NCI-H82 treated with DMSO at 0.1 percent for 48 hours (cell line): ENCODE results near the gene CAMKK2.
A peak's percentile ranks its signal among the peaks of the same experiment; 100 is the strongest.
"Not testable (repeated sequence)": the region's sequence is repeated elsewhere in the genome, so short reads cannot be mapped to it uniquely, and the experiment has no call there.

Experiments
- DNase-seq: peaks from one replicate; lab custom pipeline; 2025; ENCODE audit not compliant: unreplicated experiment; lab: John Stamatoyannopoulos, UW

The CAMKK2 gene

DNA sequence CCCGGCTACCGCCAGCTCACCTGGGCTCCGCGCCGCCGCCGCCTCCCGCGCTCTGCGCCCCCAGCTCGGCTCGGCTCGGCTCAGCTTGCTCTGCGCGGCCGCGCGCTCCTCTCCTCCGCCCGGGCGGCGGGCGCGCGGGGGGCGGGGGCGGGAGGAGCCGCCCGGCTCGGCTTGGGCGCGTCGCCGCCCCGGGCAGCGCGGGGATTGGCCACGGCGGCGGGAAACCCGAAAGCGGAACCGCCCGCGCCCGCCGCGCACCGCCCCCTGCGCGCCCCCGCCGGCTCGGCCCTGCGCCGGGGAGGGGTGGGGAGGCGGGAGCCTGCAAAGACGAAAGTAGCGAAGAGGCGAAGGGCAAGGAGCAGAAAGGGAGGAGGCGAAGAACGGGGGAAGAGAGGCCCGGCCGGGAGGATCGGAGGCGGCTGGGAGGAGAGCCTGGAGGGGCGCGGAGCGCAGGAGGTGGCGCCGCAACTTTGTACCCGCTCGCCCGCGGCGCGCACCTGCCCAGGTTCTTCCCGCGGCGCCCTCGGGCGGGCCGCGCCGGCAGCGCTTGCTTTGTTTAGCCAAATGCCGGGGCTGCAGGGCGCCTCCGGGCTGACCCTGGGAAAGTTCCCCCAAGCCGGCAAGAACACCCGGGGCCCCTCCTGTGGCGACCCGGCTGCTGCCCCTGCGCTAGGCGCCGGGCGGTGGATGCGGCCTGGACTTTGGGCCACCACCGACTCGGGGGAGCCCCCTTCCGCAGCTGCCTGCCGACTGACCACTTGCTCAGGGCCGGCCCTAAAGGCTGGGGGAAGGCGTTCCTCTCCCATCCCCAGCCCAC, at the start of gene CAMKK2:
Gene CAMKK2, minus strand, starts transcription at position 92 of the 817 bp plus-strand sequence. CDS start 22,183 bp downstream, outside the sequence.
- DNase-seq, result peak; percentile 44

DNA sequence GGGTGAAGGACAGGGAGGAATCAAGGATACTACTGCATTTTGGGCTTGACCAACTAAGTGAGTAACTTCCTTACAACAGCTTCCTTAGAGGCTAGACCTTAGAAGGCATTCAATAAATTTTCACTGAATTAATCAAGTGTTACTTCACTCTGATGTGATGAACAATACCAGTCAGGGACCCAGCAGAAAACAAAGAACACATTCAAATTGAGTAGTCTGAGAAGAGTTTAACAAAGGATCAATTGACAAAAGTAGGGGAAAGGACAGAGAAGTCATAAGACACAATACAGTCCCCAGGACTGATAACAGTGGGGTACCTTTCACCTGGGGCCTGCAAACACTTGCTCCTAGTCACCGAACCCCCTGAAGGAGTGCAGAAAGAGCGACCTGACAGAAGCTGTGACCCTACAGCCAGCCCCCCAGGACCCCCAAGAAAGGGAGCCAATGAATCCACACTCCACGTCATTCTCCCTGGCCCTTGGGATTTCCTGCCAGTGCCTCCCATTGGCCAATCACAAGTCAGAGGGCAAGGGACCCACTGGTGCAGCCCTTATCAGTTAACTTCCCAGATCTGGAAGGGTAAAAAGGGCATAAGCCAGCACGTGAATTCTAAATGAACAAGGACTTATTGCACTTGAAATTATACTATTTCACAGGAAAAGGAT, 48.8 kb upstream of the CAMKK2 start:
- DNase-seq, result no peak

DNA sequence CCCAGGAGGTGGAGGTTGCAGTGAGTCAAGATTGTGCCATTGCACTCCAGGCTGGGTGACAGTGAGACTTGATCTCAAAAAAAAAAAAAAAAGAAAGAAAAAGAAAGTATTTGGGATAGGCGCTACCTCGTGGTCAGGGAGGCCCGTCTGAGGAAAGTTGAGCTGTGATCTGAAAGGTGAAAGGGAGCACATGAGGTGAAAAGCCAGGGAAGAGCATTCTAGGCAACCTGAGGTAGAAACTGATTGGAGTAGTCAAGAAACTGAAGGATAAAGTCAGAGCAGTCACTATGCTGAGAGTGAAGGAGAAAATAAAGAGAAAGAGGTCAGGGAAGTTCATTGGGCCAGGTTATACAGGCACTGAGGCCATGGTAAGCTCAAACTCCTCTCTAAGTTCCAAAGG, 48.0 kb upstream of the CAMKK2 start:
- DNase-seq, result no peak

DNA sequence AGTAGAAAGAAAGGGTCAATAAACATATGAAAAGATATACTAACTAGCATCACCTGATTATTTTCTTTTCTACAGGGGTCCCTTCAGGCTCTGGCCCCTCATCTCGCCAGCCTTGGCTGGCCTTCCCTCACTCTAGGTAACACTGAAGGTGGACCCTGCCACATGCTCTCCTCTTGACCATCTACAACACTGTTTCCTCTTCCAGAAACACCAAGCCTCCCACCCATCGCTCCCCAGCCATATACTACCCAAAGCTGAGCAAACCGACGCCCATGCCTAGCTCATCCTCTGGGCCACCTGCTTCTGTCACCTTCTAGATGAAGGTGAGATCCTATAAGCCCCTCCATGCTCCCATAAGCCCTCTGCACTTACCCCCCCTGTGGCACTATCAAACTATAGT, 40.9 kb upstream of the CAMKK2 start:
- no peak for DNase-seq

DNA sequence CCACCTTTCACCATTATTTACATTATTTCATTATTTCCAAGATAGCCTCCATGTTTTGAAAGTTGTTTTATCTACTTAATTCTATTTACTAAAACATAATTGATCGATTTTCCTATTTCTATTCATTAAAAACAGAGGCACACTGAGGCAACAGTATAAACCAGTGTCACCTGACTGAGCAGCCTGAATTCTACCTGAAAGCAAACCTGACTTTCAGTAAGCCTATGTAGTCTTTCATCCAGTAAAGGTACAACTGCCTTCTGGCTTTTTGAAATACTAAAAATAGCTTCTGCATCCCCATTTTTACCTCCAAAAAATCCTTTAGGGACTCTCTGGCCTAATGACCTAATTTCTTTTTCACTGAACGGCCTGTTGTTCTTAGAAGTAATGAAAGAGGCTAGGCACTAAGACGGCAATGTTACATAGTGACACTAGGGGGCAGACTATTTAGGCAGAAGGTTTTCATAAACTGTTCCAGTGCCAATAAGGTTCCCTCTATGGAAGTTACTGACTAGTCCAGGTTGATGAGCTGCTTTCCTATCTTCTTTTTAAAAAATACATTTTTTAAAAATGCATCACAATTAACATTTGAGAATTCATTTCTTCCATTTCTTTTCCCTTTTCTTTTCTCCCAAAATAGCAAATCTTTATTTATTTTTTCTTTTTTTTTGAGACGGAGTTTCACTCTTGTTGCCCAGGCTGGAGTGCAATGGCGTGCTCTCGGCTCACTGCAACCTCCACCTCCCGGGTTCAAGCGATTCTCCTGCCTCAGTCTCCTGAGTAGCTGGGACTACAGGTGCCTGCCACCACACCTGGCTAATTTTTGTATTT, 38.2 kb upstream of the CAMKK2 start:
- DNase-seq, result peak; percentile 74

DNA sequence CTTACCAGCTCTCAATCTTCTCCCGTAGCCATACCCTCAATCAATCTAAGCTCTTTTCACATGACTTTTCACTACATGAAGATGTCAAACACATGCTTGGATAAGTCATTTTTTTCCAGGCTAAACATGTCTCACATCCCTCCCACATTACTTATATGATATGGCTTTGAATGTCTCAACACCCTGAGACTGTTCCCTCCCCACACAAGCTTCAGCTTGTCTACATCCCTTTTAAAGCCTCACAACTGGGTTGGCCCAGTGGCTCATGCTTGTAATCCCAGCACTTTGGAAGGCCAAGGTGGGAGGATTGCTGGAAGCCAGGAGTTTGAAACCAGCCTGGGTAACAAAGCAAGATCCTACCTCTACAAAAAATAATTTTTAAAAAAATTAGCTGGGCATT, 37.2 kb upstream of the CAMKK2 start:
- DNase-seq, result no peak

DNA sequence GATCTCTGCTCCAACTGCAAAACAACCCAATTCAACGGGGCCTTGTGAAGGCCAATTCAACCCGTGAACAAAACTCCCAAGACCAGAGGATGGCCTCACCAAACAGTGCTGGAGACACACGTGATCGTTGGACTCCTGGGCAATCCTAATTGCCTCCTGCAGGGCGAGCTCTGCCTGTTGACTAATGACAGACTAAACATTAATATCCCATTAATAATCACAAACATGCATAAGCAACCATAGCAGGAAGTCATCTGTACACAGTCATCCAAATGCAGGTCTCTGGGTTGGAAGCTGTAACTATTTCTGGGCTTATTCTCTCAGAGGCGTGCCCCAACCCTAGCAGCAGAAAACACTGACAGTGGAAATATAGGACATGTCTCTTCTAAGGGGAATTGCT, 34.7 kb upstream of the CAMKK2 start:
- DNase-seq, result no peak

DNA sequence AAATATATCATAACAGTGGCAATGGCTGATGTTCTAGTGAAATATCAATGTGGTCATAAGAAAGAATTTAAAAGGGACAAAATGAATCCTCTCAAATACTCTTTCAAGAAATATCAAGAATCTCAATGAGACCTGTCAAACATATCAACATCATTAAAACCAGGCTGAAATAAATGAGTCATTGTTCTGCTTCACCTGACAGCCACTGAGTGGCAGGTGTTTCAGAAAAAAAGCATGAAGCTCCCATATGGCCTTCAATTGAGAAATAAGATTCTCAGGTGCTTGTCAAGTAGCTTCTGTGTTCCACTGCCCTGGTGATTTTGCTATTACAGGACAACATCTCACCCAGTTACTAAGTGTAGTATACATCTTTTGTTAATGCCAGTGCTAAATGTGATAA, 34.2 kb upstream of the CAMKK2 start:
- no peak for DNase-seq

DNA sequence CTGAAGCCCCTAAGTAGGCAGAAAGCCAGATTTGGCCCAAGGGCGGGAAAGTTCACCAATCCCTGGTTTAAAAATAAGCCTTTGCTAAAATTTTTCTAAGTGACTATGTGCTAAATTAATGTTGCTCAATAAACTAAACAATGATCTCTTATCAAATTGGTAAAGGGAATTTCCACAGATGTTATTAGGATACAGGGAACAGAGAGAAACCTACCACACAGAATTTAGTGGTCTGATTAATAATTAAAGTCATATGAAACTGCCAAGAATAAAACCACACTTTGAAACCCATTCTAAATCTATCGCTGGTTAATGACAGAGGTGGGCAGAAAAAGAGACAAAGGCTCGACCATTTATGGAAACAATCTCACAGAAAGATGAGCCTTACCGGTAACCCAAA, 33.7 kb upstream of the CAMKK2 start:
- DNase-seq, result no peak

DNA sequence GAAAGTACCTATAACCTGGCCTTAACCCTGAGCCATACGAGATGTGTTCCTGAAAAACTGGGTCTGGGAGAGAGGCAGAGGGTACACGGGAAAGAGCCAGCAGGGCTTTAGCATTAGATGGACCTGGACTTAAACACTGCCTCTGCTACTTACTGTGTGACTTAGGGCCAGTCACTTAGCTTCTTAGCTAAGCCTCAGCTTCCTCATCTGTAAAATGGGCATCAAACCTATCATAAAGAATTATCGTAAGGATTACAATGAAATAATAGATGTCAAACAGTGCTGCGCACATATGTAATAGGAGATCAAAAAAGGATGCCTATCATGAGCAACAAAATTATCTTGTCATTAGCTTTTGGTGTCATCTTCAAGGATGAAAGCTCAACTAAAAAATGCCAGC, 32.1 kb upstream of the CAMKK2 start:
- no peak for DNase-seq

DNA sequence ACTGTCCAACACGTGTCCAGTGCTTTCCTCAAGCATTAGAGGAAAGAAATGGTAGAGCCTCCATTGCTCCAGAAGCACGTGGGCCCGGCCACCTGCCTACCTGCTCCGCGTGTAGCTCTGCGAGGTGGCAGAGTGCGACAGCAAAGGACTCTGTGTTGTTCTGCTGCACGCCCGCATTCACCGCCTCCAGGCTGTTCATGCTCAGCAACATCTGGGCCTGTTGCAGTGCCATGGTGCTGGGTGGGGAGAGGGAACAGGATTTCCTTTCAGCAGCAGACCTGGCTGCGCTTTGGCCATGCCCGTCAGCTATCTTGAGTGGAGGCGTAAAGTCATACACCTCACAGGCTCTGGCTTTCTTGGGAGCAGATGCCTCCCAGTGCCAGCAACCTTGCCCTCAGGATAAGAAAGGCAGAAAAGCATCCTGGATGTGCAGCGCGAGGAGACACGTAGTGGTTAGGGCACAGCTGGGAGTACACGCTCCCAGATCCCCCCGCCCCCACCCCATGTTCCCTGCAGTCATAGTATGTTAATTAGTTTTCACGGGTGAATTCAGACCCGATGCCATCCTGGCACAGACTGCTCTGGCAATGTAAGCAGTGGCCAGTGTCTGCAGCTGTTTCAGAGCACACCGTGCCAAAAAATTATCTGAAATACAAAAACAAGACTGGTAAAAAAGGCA, 30.6 kb upstream of the CAMKK2 start:
- DNase-seq, result no peak

DNA sequence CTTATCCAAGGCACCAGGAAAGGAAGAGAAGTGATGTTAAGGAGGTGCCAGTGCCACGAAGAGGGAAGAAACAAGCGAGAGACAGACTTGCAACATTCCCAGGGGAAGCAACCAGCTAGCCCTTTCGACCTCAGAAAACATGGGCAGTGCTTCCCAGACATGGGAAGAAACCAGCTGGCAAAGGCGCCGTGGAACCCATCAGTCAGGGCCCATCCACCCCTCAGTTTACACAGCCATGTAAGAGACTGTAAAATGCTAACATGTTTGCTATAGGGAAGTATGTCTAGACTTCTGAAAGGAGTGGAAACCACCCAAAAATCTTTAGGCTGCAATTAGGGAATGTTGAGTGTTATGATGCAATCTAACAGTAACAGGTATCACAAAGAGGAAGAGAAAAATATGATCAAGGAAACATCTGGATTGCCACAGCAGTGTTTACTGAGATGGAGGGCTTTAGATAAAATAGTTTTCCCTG, 29.4 kb upstream of the CAMKK2 start:
- no peak for DNase-seq

DNA sequence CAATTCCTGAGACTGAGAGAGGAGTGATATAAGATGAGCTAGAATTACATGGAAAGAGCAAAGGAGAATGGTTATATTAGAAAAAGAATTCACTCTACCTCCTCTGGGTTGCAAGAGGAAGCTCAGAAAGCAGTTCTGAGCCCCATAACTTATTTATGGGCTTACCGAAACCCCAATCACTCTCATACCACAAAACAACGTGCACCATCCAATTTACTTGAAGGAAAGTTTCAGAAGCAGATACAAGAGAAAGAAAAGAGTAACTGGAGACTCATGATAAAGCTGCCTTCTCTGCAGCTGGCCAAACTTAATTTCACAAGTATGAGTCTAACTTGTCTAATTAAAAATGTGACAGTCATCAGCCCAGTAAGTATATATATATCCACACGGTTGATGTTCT, 27.4 kb upstream of the CAMKK2 start:
- DNase-seq, result no peak

DNA sequence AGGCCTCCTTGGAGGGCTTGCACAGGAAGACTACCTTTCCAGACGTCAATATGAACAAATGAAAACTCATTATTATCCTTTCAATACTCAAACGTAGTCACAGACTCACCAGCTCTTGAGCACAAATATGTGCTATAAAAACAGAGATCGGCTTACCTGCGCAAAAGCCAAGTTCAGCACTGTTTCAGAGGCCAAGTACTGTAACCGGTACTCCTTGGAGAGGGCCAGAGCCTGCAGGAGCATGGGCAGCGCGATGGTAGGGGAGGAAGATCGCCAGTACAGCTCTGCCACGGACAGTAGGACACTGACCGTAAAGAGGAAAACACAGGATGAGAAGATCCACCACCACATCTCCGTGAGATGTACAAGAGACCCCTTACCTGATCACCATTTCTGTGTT, 21.6 kb upstream of the CAMKK2 start:
- DNase-seq, result no peak

DNA sequence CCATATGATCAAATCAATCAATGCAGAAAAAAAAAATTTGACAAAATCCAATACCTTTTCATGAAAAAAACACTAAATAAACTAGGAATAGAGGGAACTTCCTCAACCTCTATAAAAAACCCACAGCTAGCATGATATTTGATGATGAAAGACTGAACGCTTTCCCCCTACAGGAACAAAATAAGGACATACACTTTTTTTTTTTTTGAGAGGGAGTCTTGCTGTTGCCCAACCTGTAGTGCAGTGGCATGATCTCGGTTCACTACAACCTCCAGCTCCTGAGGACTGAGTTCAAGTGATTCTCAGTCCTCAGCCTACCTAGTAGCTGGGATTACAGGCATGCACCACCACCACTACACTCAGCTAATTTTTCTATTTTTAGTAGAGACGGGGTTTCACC, 17.9 kb upstream of the CAMKK2 start:
- DNase-seq, result no peak

DNA sequence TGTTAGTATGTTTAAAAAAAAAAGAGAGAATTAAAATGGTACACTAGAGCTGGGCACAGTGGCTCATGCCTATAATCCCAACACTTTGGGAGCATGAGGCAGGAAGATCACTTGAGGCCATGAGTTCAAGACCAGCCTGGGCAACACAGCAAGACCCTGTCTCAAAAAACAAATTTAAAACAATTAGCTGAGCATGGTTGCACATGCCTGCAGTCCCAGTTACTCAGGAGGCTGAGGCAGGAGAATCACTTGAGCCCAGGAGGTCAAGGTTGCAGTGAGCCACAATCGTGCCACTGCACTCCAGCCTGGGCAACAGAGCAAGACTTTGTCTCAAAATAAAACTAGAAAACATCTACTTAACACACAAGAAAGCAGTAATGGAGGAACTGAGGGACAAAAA, 13.7 kb upstream of the CAMKK2 start:
- not testable (repeated sequence) for DNase-seq

DNA sequence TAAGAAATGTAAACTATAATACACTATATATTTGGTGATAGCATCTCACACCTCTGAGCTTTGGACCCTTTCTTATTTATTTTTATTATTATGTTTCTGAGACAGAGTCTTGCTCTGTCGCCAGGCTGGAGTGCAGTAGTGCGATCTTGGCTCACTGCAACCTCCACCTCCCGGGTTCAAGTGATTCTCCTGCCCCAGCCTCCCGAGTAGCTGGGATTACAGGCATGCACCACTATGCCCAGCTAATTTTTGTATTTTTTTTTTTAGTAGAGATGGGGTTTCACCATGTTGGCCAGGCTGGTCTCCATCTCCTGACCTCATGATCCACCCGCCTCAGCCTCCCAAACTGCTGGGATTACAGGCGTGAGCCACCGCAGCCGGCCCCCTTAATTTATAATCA, 10.9 kb upstream of the CAMKK2 start:
- not testable (repeated sequence) for DNase-seq

DNA sequence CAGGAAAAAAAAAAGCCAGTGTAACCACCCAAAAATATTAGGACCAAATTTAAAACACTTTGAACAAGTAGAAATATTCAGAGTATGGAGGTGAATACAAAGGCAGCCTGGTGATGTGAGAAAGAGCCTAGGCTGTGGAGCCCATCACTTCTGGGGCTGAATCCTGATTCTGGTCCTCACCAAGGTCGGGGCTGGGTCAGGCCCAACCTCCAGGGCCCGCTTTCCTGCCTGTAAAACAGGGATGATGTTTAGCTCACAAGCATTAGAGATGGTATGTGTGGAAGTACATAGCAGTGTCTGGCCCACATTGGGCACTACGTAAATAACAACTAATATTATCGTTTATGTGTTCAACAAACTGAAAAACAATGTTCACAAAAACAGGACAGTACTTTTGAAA, 7.8 kb upstream of the CAMKK2 start:
- DNase-seq, result no peak

DNA sequence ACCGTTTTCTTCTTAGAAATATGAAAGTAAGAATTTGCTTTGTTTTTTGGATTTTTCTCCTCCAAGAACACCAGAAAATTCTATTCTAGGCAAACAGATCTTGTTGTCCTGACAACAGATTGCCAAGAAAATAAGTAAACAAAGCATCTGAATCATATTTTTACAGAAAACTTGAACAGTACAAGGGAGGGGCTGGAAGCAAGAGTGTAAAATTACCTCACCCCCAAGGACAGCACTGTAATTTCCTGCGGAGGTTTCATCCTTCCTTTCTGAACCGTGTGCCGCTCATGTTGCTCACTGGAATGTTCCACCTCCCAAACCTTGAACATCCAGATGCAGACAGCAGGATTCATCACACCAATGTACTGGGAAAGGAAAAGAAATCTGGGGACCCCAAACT, 5.4 kb upstream of the CAMKK2 start:
- DNase-seq, result no peak

DNA sequence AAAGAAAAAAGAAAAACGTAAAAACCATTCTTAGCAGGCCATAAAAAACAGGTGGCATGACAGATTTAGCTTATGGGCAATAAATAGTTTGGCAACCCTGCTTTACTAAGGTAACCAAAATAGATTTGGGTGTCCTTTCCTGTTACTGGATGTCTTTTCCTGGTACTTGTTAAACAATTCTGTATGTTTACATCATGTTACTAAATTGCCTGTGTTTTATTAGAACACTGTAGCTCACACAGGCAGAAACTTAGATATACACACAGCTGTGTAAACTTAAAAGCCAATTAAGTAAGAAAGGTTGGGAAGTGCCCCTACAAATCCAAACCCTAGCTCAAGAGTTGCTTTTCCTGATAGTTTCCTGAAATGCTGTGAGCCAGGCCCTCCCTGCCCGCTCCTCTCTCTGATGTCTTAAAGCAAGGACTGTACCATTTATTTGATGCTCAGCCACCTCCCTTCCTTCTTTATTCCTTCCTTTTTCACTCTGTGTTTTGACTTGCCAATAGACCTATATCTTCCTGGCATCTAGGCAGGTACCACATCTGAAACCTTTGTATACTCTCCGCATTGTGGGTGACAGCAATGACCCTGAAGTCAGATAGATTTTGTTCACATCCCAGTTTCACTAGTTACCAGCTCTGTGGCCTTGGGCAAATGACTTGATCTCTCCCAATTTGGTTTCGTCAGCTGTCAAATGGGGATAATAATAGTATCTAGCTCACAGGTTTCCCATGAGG, 3.7 kb upstream of the CAMKK2 start:
- DNase-seq, result no peak
